HG03025 (cell line): ENCODE data around the gene DDX27.
"Not testable (repeated sequence)": the region's sequence is repeated elsewhere in the genome, so short reads cannot be mapped to it uniquely, and the experiment has no call there.

Experiments
- ATAC-seq: cut with Tn5 transposase; IDR thresholded peaks from one replicate; pipeline ENCODE4 v1.9.1; 2021; ENCODE audit warnings: mild to moderate bottlenecking, moderate library complexity; ENCODE audit not compliant: unreplicated experiment, low FRiP score

Gene DDX27

GRCh38 chr20:49219091-49219923 is at the start of gene DDX27:
TSS of gene DDX27 (plus strand) at chr20:49219416. CDS start at chr20:49219449, 33 bp downstream.
- peak; percentile 78 for ATAC-seq

GRCh38 chr20:49169547-49169946 is 49.7 kb upstream of the DDX27 start:
- ATAC-seq: no peak

GRCh38 chr20:49170714-49171113 is 48.5 kb upstream of the DDX27 start:
- ATAC-seq: no peak

GRCh38 chr20:49171909-49172308 is 47.3 kb upstream of the DDX27 start:
- ATAC-seq: no peak

- ATAC-seq: no peak
Observed at GRCh38 chr20:49172413-49172812, 46.8 kb upstream of the DDX27 start.

GRCh38 chr20:49174183-49174582 is 45.0 kb upstream of the DDX27 start:
- no peak for ATAC-seq

GRCh38 chr20:49179368-49180277 is 39.6 kb upstream of the DDX27 start:
- ATAC-seq: no peak

GRCh38 chr20:49181265-49181877 is 37.8 kb upstream of the DDX27 start:
- no peak for ATAC-seq

GRCh38 chr20:49183444-49183843 is 35.8 kb upstream of the DDX27 start:
- ATAC-seq: no peak

- not testable (repeated sequence) for ATAC-seq
Observed at GRCh38 chr20:49184084-49184501, 35.1 kb upstream of the DDX27 start.

GRCh38 chr20:49184691-49185070 is 34.5 kb upstream of the DDX27 start:
- no peak for ATAC-seq

- no peak for ATAC-seq
Observed at GRCh38 chr20:49185071-49185761, 34.0 kb upstream of the DDX27 start.

GRCh38 chr20:49186535-49187329 is 32.5 kb upstream of the DDX27 start:
- ATAC-seq: no peak

- peak; percentile 2 for ATAC-seq
Observed at GRCh38 chr20:49187330-49187850, 31.8 kb upstream of the DDX27 start.

- peak; percentile 82 for ATAC-seq
Observed at GRCh38 chr20:49187851-49188641, 31.2 kb upstream of the DDX27 start, which contains the start of gene STAU1. TSS of gene STAU1 (minus strand) at chr20:49188334. CDS start at chr20:49166201, 22,133 bp downstream.

GRCh38 chr20:49192944-49193518 is 26.2 kb upstream of the DDX27 start:
- ATAC-seq: not testable (repeated sequence)

GRCh38 chr20:49199729-49200293 is 19.4 kb upstream of the DDX27 start:
- no peak for ATAC-seq

GRCh38 chr20:49203011-49203410 is 16.2 kb upstream of the DDX27 start:
- no peak for ATAC-seq
